Inflammatory macrophage (primary cell): ENCODE measurements around the gene DZIP3.

Source experiments
- DNase-seq, 2 donors: peaks; one replicate each; pipeline ENCODE4 v3.0.0-alpha.2; 2020 to 2022

DZIP3 gene

DNA sequence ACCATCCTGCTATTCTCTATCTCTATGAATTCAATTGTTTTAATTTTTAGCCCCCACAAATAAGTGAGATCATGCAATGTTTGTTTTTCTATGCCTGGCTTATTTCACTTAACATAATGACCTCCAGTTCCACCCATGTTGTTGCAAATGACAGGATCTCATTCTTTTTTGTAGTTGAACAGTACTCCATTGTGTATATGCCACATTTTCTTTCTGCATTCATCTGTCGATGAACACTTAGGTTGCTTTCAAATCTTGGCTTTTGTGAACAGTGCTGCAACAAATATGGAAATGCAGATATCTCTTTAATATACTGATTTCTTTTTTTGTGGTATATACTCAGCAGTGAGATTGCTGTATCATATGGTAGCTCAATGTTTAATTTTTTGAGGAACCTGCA lies 108.9 kb downstream of the DZIP3 start:
- no peak for DNase-seq

DNA sequence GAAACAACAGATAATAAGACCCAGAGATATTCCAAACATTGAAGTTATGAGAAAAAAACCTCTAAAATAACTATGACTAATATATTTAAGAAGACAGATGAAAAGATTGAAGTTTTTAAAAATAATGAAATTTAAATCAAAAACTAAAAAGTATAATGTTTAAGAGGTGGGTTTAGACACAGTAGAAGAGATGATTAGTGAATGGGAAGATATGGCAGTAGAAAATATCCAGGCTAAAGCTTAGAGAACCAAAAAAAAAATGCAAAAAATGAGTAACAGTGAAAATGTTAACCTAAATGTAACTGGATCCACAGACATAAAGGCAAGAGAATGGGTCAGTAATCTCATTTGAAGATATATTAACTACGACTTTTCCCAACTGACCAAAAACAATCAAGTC lies 115.5 kb downstream of the DZIP3 start:
- DNase-seq = no peak

DNA sequence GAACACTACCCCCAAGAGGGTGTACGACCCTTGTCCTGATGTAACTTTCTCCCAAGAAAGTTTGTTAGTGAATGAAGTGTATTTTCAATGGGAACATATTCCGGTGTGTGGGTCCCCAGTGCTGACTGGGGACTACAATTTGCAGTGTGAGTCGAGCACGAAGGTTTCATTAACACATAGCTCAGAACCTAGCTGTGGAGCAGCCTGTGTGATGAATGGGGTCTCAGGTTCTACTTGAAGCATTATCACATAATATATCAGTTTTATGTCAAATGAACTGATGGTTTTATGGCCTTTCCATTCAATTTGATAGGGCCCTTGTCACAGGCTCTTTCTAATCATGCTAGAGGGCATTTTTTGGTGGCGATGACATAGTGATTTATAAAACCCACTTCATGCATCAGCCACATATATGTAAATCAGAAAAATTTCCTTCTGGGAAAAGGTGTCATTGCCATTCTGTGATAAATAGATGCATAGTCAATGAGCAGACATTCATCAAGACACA lies 123.5 kb downstream of the DZIP3 start:
- DNase-seq = no peak

DNA sequence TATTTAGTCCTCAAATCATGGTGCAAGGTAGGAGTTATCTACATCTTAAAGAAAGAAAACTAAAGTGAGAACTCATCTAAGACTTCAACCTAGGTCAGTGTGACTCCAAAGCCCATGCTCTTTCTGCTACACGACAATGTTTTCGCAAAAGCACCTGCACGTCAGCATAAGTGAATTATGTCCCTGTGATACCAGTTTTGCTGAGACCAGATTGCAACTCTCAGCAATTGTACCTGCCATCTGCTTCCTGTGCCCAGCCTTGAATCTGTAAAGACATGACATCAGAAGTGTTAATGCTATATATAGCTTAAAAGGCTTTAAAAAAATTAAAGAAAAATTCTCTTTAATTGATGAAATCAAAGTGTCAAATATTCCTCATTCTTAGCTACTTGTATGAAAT lies 124.3 kb downstream of the DZIP3 start:
- DNase-seq = no peak

DNA sequence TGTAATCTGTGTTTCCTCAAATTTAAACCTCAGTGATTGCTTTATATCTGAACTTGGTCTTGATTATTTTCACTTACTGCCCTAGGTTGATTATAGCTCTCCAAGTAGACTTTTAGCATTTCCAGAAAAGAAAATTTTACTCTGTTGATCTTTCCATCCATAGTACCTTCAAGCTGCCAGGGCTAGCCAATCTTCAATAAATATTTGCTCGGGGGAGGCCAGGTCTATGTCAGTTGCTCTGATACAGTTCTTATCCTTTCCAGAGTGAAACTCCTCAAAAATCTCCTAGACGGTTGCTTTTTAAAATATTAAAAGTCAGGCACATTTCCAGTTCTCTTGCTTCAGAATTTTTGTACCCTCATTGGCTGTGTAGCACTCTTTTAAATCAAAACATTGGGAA lies 128.9 kb downstream of the DZIP3 start:
- no peak for DNase-seq

DNA sequence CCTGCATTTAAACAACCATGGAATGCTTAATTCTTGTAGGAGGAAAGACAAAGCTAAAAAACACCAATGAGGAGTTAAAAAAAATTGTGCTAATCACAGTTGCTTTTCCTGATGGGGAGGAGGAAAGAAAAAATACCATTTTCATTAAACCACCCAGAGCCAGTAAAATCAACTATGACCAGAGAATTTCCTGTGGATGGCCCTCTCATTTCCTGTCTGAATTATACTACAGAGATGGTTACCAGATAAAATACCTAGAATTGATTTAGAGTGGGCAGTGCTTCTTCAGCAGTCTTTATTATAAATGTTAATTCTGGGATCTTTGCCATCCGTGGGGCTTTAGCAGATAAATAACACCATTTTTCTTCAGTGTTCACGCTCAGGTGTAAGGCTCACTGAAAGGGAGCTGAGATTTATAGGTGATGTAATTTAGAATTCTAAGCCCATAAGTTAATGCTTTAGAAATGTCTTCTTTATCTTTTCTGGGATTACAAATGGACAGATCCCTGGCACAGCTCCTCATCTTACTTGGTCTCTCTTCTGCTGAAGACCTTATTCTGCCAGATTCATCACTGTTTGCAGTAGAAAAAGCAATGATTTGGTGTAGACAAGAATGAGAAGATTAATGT lies 129.8 kb downstream of the DZIP3 start:
- DNase-seq = no peak

DNA sequence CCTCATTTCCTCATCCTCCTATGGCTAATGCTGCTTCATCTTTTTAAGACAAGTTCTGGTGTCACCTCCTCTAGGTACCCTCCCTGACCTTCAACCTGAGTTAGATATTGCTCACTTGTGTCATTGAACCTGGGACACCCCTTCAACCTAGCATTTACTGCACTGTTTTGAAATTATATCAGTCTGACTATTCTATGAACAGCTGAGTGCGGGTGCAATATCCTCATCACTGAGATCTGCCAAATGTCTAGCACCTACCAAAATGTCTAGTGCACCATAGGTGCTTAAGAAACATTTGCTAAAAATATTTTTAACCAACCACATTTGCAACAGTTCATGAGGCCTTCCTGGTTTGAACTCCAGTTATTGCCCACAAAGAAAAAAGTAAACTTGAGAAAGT lies 133.2 kb downstream of the DZIP3 start:
- no peak for DNase-seq

DNA sequence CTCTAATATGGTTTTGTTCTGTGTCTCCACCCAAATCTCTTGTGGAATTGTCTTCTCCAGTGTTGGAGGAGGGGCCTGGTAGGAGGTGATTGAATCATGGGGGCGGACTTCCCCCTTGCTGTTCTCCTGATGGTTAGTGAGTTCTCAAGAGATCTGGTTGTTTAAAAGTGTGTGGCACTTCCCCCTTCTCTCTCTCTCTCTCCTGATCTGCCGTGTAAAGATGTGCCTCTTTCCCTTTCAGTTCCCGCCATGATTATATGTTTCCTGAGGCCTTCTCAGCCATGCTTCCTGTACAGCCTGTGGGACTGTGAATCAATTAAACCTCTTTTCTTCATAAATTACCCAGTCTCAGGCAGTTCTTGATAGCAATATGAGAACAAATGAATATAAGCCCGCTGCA lies 134.6 kb downstream of the DZIP3 start:
- DNase-seq = no peak

DNA sequence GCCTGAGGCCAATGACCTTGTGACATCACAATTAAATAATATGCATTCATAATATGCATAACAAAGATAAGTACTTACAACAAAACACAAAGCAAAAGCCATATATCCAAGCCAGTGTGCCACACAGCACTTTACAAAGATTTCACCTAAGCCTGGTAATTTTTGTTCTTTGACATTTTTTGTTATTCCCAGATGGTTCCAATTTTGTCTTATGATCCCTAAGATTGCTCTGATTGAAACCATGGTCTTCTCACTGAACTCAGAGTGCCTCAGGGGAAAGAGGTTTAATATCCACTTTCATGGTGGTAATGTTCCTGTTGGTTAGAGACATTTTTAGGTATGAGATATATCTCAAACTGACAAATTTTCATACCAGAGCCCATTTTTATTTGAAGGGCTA lies 138.6 kb downstream of the DZIP3 start:
- no peak for DNase-seq

DNA sequence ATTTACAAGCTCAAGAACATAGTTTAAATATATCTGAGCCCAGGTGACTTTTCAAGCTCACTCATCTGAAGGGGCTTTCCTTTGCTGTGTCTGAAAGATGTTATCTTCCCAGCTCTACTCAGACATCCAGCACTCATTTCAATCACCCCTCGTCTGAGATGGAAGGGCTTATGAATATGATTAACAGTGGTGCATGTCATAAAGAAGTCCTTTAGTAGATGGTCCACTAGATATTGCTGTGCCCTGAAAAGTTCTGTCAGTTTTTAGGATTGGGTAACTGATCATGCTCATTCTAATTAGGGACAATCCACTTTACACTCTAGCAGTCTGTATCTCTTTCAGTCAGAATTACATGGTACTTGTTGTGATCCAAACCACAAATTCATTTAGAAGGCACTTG lies 139.4 kb downstream of the DZIP3 start:
- no peak for DNase-seq

DNA sequence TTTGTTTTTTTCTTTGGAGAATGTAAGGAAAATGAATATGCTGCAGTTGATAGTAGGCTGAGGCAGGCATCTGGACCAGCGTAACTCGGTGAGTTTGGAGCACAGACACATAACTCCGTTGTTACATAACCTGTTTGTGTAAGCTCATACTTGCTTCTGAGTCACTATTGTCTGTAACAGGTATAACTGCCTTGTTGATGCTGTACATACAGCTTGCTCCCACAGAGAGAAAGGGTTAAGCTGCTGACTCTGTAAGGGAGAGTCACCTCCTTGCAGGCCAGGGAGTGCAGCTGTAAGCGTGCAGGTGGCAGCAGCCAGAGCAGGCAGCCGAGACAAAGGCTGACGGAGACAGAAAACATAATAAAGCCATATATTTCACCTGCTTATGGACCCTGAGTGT lies 147.3 kb downstream of the DZIP3 start:
- DNase-seq = no peak

DNA sequence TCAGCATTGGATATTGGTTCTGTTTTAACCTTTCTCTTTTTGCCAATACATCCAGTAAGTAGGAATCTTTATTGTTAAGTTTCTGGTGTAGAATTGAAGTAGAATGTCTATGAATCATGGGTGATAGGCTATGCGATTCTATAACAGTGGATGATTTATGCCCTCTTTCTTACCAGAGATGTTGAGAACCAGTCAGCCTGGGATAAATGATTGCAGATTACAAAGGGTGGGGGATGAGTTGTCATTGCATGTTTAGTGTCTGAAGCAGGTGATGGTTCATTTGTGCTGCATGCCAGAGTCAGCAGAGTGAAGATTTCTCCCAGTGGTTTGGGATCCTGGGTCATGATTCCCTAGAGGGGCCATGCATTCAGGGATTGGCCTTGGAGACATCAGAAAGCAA lies 153.4 kb downstream of the DZIP3 start:
- no peak for DNase-seq
